K562 (cell line): ENCODE measurements around the gene POLG. TPM values are rescaled to one million over a fixed set of nuclear protein-coding genes. Genes with fewer than 3 reads are reported as not detected.

Experiments used
- BCOR ChIP-seq: fragments of 450-650 bp; IDR thresholded peaks from 2 replicates; pipeline ENCODE4 v1.6.1; 2016
- CCAR2 ChIP-seq: fragments of 200-400 bp; formaldehyde crosslinking; IDR thresholded peaks from 2 replicates; pipeline ENCODE4 v1.6.1; 2017; ENCODE audit warnings: mild to moderate bottlenecking, low read depth, low read length
- FOSL1 ChIP-seq: fragments of 200-800 bp; sonication (Bioruptor generic); conservative IDR thresholded peaks from 2 replicates; pipeline ENCODE4 v1.6.1; 2016; ENCODE audit warnings: missing genetic modification characterization, missing compliant biosample characterization
- HMGXB4 ChIP-seq: sonication (generic); formaldehyde crosslinking; IDR thresholded peaks from 2 replicates; pipeline ENCODE4 v1.8.1; 2023; ENCODE audit warnings: mild to moderate bottlenecking, missing genetic modification reagents
- HOMEZ ChIP-seq: fragments of 250-450 bp; sonication (Bioruptor Pico); IDR thresholded peaks from 2 replicates; pipeline ENCODE4 v1.4.0; 2020; ENCODE audit warnings: mild to moderate bottlenecking, moderate library complexity
- IFI16 ChIP-seq: fragments of 250-450 bp; sonication (Bioruptor Pico); IDR thresholded peaks from 2 replicates; pipeline ENCODE4 v2.1.2; 2022; ENCODE audit warnings: mild to moderate bottlenecking, inconsistent platforms
- ZNF232 ChIP-seq: sonication (generic); formaldehyde crosslinking; IDR thresholded peaks from 2 replicates; pipeline ENCODE4 v1.8.0; 2022; ENCODE audit warnings: mild to moderate bottlenecking, missing genetic modification reagents
- ZNF3 ChIP-seq: fragments of 250-450 bp; sonication (Bioruptor Pico); IDR thresholded peaks from 2 replicates; pipeline ENCODE4 v1.5.0; 2021; ENCODE audit warnings: mild to moderate bottlenecking, moderate library complexity
- ZNF354B ChIP-seq: fragments of 250-450 bp; sonication (Bioruptor Pico); IDR thresholded peaks from 2 replicates; pipeline ENCODE4 v1.4.0; 2020
- polyA plus RNA-seq, 8 experiments: library from polyadenylated mRNA; depleted of rRNA in 4 of 8; stranded (reverse) in 5 of 8; unstranded in 3 of 8; fragments of >200 nt; fragmentation: Nextera tagmentation in 2 of 8; fragmentation: Illumina TruSeq in 1 of 8; extraction: Ambion mirVana in 2 of 8; extraction: Trizol in 1 of 8; gene quantifications; 2 replicates each; pipeline versions ENCODE4 v1.2.1 to v1.2.3, GENCODE V29; 2011 to 2014; ENCODE audit warnings: inconsistent platforms in 1 of 8, missing spikeins in 1 of 8
- total RNA-seq, 7 experiments: library from RNA; depleted of rRNA in 6 of 7; stranded (reverse); fragments of >200 nt in 6 of 7; fragmentation: Illumina TruSeq in 2 of 7; extraction: Trizol in 2 of 7; gene quantifications; 2 replicates each; pipeline versions ENCODE4 v1.2.1 to v1.2.3, GENCODE V29; 2011 to 2021; ENCODE audit warnings: low replicate concordance in 1 of 7
- TF ChIP-seq, protein P1 (sequence below), 2 experiments: fragments of 450-650 bp in 1 of 2; sonication (generic) in 1 of 2; formaldehyde crosslinking in 1 of 2; IDR thresholded peaks; 2 replicates each; pipeline versions ENCODE4 v1.7.1 to v1.9.0; 2016 to 2022; ENCODE audit warnings: inconsistent platforms in 1 of 2, mild to moderate bottlenecking in 1 of 2, missing genetic modification reagents in 1 of 2
- TF ChIP-seq, protein P2 (sequence below): fragments of 450-650 bp; IDR thresholded peaks from 2 replicates; pipeline ENCODE4 v1.6.1; 2016
- TF ChIP-seq, protein P3 (sequence below): sonication (generic); formaldehyde crosslinking; IDR thresholded peaks from 2 replicates; pipeline ENCODE4 v1.8.1; 2022; ENCODE audit warnings: missing genetic modification reagents

The POLG gene
- total and polyA plus RNA-seq, 9 of the 15 experiments (the other 6 are each of a cell fraction or from before 2014, with no cell fraction given): 15.2 to 83.8 (median 38.6) TPM

- TF ChIP-seq, protein P1, sequence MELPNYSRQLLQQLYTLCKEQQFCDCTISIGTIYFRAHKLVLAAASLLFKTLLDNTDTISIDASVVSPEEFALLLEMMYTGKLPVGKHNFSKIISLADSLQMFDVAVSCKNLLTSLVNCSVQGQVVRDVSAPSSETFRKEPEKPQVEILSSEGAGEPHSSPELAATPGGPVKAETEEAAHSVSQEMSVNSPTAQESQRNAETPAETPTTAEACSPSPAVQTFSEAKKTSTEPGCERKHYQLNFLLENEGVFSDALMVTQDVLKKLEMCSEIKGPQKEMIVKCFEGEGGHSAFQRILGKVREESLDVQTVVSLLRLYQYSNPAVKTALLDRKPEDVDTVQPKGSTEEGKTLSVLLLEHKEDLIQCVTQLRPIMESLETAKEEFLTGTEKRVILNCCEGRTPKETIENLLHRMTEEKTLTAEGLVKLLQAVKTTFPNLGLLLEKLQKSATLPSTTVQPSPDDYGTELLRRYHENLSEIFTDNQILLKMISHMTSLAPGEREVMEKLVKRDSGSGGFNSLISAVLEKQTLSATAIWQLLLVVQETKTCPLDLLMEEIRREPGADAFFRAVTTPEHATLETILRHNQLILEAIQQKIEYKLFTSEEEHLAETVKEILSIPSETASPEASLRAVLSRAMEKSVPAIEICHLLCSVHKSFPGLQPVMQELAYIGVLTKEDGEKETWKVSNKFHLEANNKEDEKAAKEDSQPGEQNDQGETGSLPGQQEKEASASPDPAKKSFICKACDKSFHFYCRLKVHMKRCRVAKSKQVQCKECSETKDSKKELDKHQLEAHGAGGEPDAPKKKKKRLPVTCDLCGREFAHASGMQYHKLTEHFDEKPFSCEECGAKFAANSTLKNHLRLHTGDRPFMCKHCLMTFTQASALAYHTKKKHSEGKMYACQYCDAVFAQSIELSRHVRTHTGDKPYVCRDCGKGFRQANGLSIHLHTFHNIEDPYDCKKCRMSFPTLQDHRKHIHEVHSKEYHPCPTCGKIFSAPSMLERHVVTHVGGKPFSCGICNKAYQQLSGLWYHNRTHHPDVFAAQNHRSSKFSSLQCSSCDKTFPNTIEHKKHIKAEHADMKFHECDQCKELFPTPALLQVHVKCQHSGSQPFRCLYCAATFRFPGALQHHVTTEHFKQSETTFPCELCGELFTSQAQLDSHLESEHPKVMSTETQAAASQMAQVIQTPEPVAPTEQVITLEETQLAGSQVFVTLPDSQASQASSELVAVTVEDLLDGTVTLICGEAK (IDR thresholded peaks at IDR 0.05): no peak
- TF ChIP-seq, protein P1 (CRISPR knock-in tag; IDR thresholded peaks at IDR 0.05): no peak
- TF ChIP-seq IFI16 (CRISPR knock-in tag) (no peak), HMGXB4 (CRISPR knock-in tag) (no peak), ZNF354B (CRISPR knock-in tag) (no peak), ZNF3 (CRISPR knock-in tag) (no peak), CCAR2 (no peak), BCOR (peak; percentile 88), HOMEZ (CRISPR knock-in tag) (no peak), FOSL1 (peak; percentile 2; the same call in 1 of the 2 replicates), ZNF232 (no peak)
- TF ChIP-seq, protein P2, sequence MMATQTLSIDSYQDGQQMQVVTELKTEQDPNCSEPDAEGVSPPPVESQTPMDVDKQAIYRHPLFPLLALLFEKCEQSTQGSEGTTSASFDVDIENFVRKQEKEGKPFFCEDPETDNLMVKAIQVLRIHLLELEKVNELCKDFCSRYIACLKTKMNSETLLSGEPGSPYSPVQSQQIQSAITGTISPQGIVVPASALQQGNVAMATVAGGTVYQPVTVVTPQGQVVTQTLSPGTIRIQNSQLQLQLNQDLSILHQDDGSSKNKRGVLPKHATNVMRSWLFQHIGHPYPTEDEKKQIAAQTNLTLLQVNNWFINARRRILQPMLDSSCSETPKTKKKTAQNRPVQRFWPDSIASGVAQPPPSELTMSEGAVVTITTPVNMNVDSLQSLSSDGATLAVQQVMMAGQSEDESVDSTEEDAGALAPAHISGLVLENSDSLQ: no peak
- TF ChIP-seq, protein P3, sequence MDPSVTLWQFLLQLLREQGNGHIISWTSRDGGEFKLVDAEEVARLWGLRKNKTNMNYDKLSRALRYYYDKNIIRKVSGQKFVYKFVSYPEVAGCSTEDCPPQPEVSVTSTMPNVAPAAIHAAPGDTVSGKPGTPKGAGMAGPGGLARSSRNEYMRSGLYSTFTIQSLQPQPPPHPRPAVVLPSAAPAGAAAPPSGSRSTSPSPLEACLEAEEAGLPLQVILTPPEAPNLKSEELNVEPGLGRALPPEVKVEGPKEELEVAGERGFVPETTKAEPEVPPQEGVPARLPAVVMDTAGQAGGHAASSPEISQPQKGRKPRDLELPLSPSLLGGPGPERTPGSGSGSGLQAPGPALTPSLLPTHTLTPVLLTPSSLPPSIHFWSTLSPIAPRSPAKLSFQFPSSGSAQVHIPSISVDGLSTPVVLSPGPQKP (CRISPR knock-in tag): no peak
These were observed 846 bp upstream of the POLG start (continued) for GRCh38 chr15:89335298-89336041.
